T-helper 17 cell (primary cell): ENCODE data around the gene TAF11L7. TPM values are rescaled to one million over a fixed set of nuclear protein-coding genes. Genes with fewer than 3 reads are reported as not detected.
A peak's percentile ranks its signal among the peaks of the same experiment; 100 is the strongest.
"Not testable (repeated sequence)": the region's sequence is repeated elsewhere in the genome, so short reads cannot be mapped to it uniquely, and the experiment has no call there.

ENCODE experiments used
- ATAC-seq: fragments of 150-1000 bp; cut with Tn5 transposase; 2 replicates; pipeline ENCODE4 v1.10.0; 2021; ENCODE audit warnings: mild to moderate bottlenecking, moderate library complexity
- DNase-seq, 3 donors: peaks; one replicate each; pipeline versions ENCODE4 v3.0.0 to v3.0.0-alpha.2; 2020 to 2021
- H3K9me3 ChIP-seq: one replicate; pipeline ENCODE4 v1.7.0; 2013; ENCODE audit warnings: low read length, mild to moderate bottlenecking; ENCODE audit not compliant: control insufficient read depth, poor library complexity, severe bottlenecking
- H3K27ac Mint-ChIP-seq: one replicate; pipeline ENCODE4 v1.8.0; 2022; ENCODE audit warnings: mild to moderate bottlenecking, moderate library complexity, mixed read lengths
- H3K27me3 Mint-ChIP-seq: one replicate; pipeline ENCODE4 v1.8.0; 2022; ENCODE audit warnings: mixed read lengths
- H3K36me3 Mint-ChIP-seq: one replicate; pipeline ENCODE4 v1.8.0; 2022; ENCODE audit warnings: low read depth, mixed read lengths
- H3K4me1 Mint-ChIP-seq: one replicate; pipeline ENCODE4 v1.8.0; 2022; ENCODE audit warnings: mild to moderate bottlenecking, mixed read lengths
- H3K4me3 Mint-ChIP-seq: one replicate; pipeline ENCODE4 v1.8.0; 2022; ENCODE audit warnings: mild to moderate bottlenecking, moderate library complexity, mixed read lengths
- total RNA-seq, 4 donors: library from RNA in 2 of 4; stranded (reverse) in 2 of 4; gene quantifications; one replicate each; pipeline ENCODE4 v1.2.3 and lab custom pipeline; 2022 to 2026

The TAF11L7 gene
- total RNA-seq (not detected), total RNA-seq (lab: John Stamatoyannopoulos, UW) (0 reads per million in 2 donors)

- ATAC-seq, H3K27me3 Mint-ChIP-seq, H3K4me3 Mint-ChIP-seq, H3K27ac Mint-ChIP-seq, DNase-seq, H3K9me3 ChIP-seq, H3K4me1 Mint-ChIP-seq, H3K36me3 Mint-ChIP-seq: not testable (repeated sequence)
Measured at GRCh38 chr5:17585658-17586057, at the start of gene TAF11L7. TAF11L7 (minus strand) TSS chr5:17585758.

- no peaks in the 10 kb centered on the region for H3K27me3 Mint-ChIP-seq
- no peaks in the 10 kb centered on the region for H3K36me3 Mint-ChIP-seq
- H3K4me1 Mint-ChIP-seq, result no peaks in the 10 kb centered on the region
- ATAC-seq, result no peak
- no peaks in the 10 kb centered on the region for H3K9me3 ChIP-seq
- no peak for DNase-seq
- H3K4me3 Mint-ChIP-seq, result no peak within 1 kb of the TSS
- H3K27ac Mint-ChIP-seq, result no peak within 1 kb of the TSS
Measured at GRCh38 chr5:17634160-17634559, 48.6 kb upstream of the TAF11L7 start, which contains the start of gene TAF11L14. TAF11L14 (plus strand) TSS chr5:17634460.

GRCh38 chr5:17631788-17632187 is 46.2 kb upstream of the TAF11L7 start, which contains the start of gene TAF11L13:
TAF11L13 (plus strand) TSS chr5:17632088.
- H3K4me3 Mint-ChIP-seq, H3K4me1 Mint-ChIP-seq, ATAC-seq, H3K36me3 Mint-ChIP-seq, H3K27ac Mint-ChIP-seq, H3K9me3 ChIP-seq, DNase-seq, H3K27me3 Mint-ChIP-seq: not testable (repeated sequence)

- Mint-ChIP-seq H3K36me3 (no peaks in the 10 kb centered on the region), H3K27me3 (no peaks in the 10 kb centered on the region), H3K27ac (no peak overlapping the region), H3K4me1 (no peaks in the 10 kb centered on the region), H3K4me3 (no peak overlapping the region)
- no peak for DNase-seq
- ATAC-seq, result no peak
- no peaks in the 10 kb centered on the region for H3K9me3 ChIP-seq
Measured at GRCh38 chr5:17625686-17626085, 40.1 kb upstream of the TAF11L7 start.

- H3K27ac Mint-ChIP-seq, result no peak overlapping the region
- no peaks in the 10 kb centered on the region for H3K36me3 Mint-ChIP-seq
- no peaks in the 10 kb centered on the region for H3K9me3 ChIP-seq
- H3K27me3 Mint-ChIP-seq, result no peaks in the 10 kb centered on the region
- H3K4me3 Mint-ChIP-seq, result no peak overlapping the region
- DNase-seq, result no peak
- ATAC-seq, result no peak
- no peaks in the 10 kb centered on the region for H3K4me1 Mint-ChIP-seq
Measured at GRCh38 chr5:17620627-17621026, 35.1 kb upstream of the TAF11L7 start.

- Mint-ChIP-seq H3K27ac (no peak overlapping the region), H3K4me3 (no peak overlapping the region), H3K27me3 (no peaks in the 10 kb centered on the region), H3K4me1 (no peaks in the 10 kb centered on the region), H3K36me3 (no peaks in the 10 kb centered on the region)
- DNase-seq (no peak), ATAC-seq (no peak)
- H3K9me3 ChIP-seq, result no peaks in the 10 kb centered on the region
Measured at GRCh38 chr5:17619354-17619753, 33.8 kb upstream of the TAF11L7 start.

GRCh38 chr5:17614872-17615605 is 29.5 kb upstream of the TAF11L7 start:
- H3K9me3 ChIP-seq, result no peaks in the 10 kb centered on the region
- no peaks in the 10 kb centered on the region for H3K36me3 Mint-ChIP-seq
- H3K27me3 Mint-ChIP-seq, result no peaks in the 10 kb centered on the region
- no peak for ATAC-seq
- H3K4me1 Mint-ChIP-seq, result no peaks in the 10 kb centered on the region
- DNase-seq, result no peak
- no peak overlapping the region for H3K4me3 Mint-ChIP-seq
- no peak overlapping the region for H3K27ac Mint-ChIP-seq

GRCh38 chr5:17610092-17610491 is 24.5 kb upstream of the TAF11L7 start, which contains the start of gene TAF11L12:
TAF11L12 (plus strand) TSS chr5:17610392.
- H3K4me1 Mint-ChIP-seq, H3K4me3 Mint-ChIP-seq, DNase-seq, H3K9me3 ChIP-seq, H3K27ac Mint-ChIP-seq, H3K36me3 Mint-ChIP-seq, ATAC-seq, H3K27me3 Mint-ChIP-seq: not testable (repeated sequence)

- not testable (repeated sequence) for ATAC-seq, H3K27me3 Mint-ChIP-seq, H3K4me1 Mint-ChIP-seq, H3K4me3 Mint-ChIP-seq, H3K27ac Mint-ChIP-seq, H3K9me3 ChIP-seq, DNase-seq, H3K36me3 Mint-ChIP-seq
Measured at GRCh38 chr5:17607461-17607860, 21.9 kb upstream of the TAF11L7 start.

- ATAC-seq (no peak), DNase-seq (no peak)
- no peak overlapping the region for H3K27ac Mint-ChIP-seq
- H3K27me3 Mint-ChIP-seq, result no peaks in the 10 kb centered on the region
- no peaks in the 10 kb centered on the region for H3K36me3 Mint-ChIP-seq
- no peaks in the 10 kb centered on the region for H3K4me1 Mint-ChIP-seq
- H3K4me3 Mint-ChIP-seq, result no peak overlapping the region
- H3K9me3 ChIP-seq, result no peaks in the 10 kb centered on the region
Measured at GRCh38 chr5:17604951-17605350, 19.4 kb upstream of the TAF11L7 start.

- not testable (repeated sequence) for H3K36me3 Mint-ChIP-seq, ATAC-seq, H3K9me3 ChIP-seq, H3K27me3 Mint-ChIP-seq, DNase-seq, H3K4me3 Mint-ChIP-seq, H3K4me1 Mint-ChIP-seq, H3K27ac Mint-ChIP-seq
Measured at GRCh38 chr5:17603880-17604279, 18.3 kb upstream of the TAF11L7 start, which contains the start of gene TAF11L11. TAF11L11 (plus strand) TSS chr5:17604183.

GRCh38 chr5:17597728-17598127 is 12.2 kb upstream of the TAF11L7 start, which contains the start of gene TAF11L10:
TAF11L10 (minus strand) TSS chr5:17597828.
- H3K9me3 ChIP-seq, DNase-seq, ATAC-seq, H3K4me1 Mint-ChIP-seq, H3K27ac Mint-ChIP-seq, H3K36me3 Mint-ChIP-seq, H3K27me3 Mint-ChIP-seq, H3K4me3 Mint-ChIP-seq: not testable (repeated sequence)

- not testable (repeated sequence) for H3K4me1 Mint-ChIP-seq, H3K36me3 Mint-ChIP-seq, H3K4me3 Mint-ChIP-seq, ATAC-seq, H3K9me3 ChIP-seq, H3K27me3 Mint-ChIP-seq, H3K27ac Mint-ChIP-seq
- peak in 1 of 3 donors; percentile 12 for DNase-seq
Measured at GRCh38 chr5:17594255-17594654, 8.7 kb upstream of the TAF11L7 start, which contains the start of gene TAF11L9. TAF11L9 (minus strand) TSS chr5:17594394.

GRCh38 chr5:17590860-17591259 is 5.3 kb upstream of the TAF11L7 start, which contains the start of gene TAF11L8:
TAF11L8 (minus strand) TSS chr5:17590960.
- ATAC-seq, H3K27ac Mint-ChIP-seq, H3K27me3 Mint-ChIP-seq, H3K9me3 ChIP-seq, DNase-seq, H3K4me3 Mint-ChIP-seq, H3K4me1 Mint-ChIP-seq, H3K36me3 Mint-ChIP-seq: not testable (repeated sequence)
